ENCODE data around the gene FAM124A.

DNA sequence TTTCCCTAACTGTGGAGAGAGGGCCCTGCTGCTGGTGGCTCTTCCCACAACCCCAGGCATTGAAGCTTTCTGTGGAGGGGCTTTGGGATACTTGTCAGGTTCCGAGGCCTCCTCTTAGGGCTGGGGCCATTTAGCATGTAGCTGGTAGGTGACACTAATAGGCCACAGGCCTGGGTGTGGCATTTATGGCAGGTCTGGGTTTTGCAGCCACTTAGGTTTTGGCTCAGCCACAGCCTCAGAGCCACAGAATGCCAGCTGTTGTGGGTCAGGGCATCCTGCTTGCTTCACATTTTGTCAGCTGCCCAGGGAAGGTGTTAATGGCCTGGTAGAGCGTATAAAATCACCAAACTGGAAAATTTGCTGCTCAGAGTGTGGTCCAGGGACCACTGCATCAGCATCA, 15.7 kb downstream of the FAM124A start:
- TF ChIP-seq CTCF (IDR thresholded peaks at IDR 0.05) (no peak), POLR2A (IDR thresholded peaks at IDR 0.05) (no peak)
